ENCODE results near the gene POLE. TPM values are rescaled to one million over a fixed set of nuclear protein-coding genes. Genes with fewer than 3 reads are reported as not detected.

POLE gene
- total and polyA plus RNA-seq, 2 of the 4 experiments (the other 2 are of a cell fraction), result 17.2 to 20.7 TPM

GRCh38 chr12:132617135-132617701 is 69.9 kb downstream of the POLE start:
- Histone ChIP-seq H3K4ac (ENCODE audit: low read depth, low read length) (no peak overlapping the region), H2BK15ac (ENCODE audit: low read depth, low read length) (no peak overlapping the region), H2BK120ac (ENCODE audit: low read depth, low read length) (no peak overlapping the region), H3K4me1 (ENCODE audit: control insufficient read depth, insufficient read depth, low read length) (peaks cover under 1% of the 10 kb centered on the region; the same call in 1 of the 2 replicates), H4K5ac (ENCODE audit: low read depth, low read length) (no peak overlapping the region), H3K23ac (ENCODE audit: low read depth, low read length) (no peak overlapping the region), H3K14ac (replicated peaks; ENCODE audit: low read depth, low read length) (no peak overlapping the region), H3K79me1 (ENCODE audit: low read depth in 1 of 2, low read length in 2 of 2) (no peaks in the 10 kb centered on the region), H3K27ac (ENCODE audit: insufficient read depth, low read length) (no peak overlapping the region), H2BK20ac (ENCODE audit: low read depth, low read length) (no peak overlapping the region), H3K4me3 (ENCODE audit: insufficient read depth, low read depth, low read length) (no peak overlapping the region), H3K56ac (ENCODE audit: extremely low read depth, insufficient read depth, low read length) (no peak overlapping the region), H3K18ac (ENCODE audit: low read depth, low read length) (no peak overlapping the region), H4K20me1 (ENCODE audit: insufficient read depth, low read length) (no peaks in the 10 kb centered on the region), H2BK5ac (ENCODE audit: low read depth, low read length, poor library complexity, severe bottlenecking) (no peak overlapping the region), H3K27me3 (ENCODE audit: control insufficient read depth, insufficient read depth, low read length) (peaks cover 42% of the 10 kb centered on the region), H3K9me1 (ENCODE audit: insufficient read depth, low read length) (peaks cover under 1% of the 10 kb centered on the region; the same call in 1 of the 2 replicates), H3K9ac (ENCODE audit: low read depth, low read length) (no peak overlapping the region), H3K36me3 (ENCODE audit: control insufficient read depth, insufficient read depth, low read length) (no peaks in the 10 kb centered on the region), H3K4me2 (ENCODE audit: low read depth, low read length) (no peak overlapping the region), H2AFZ (replicated peaks; ENCODE audit: low read length, poor library complexity) (no peak overlapping the region), H4K91ac (ENCODE audit: insufficient read depth, low read depth, low read length) (no peak overlapping the region), H2AK9ac (replicated peaks; ENCODE audit: low read depth, low read length, poor library complexity) (no peak overlapping the region), H4K8ac (ENCODE audit: low read depth in 2 of 2, low read length in 2 of 2) (no peak overlapping the region), H3K9me3 (ENCODE audit: control insufficient read depth, insufficient read depth, low read length) (peaks cover 20% of the 10 kb centered on the region), H2AK5ac (ENCODE audit: low read depth, low read length) (no peak overlapping the region)
- intact Hi-C loops (cut with micrococcal nuclease) (loop anchor here (5.0 kb wide), 1 partner anchor 465 kb away; no protein-coding TSS in a partner anchor), in situ Hi-C loops (cut with MboI; ENCODE audit: low sequenced_read_pairs) (loop anchor here (5.0 kb wide), 1 partner anchor 200 kb away; no protein-coding TSS in a partner anchor), dilution Hi-C loops (cut with HindIII; ENCODE audit: low sequenced_read_pairs, unreplicated experiment) (no loop called here)
- ATAC-seq (ENCODE audit: low read depth) (no peak), DNase-seq (no peak)
- ChIA-PET CTCF (interaction anchor here (1.3 to 1.5 kb wide), 2 partner anchors 22 to 464 kb away, joined by 4 to 5 read pairs; no protein-coding TSS in a partner anchor), POLR2A (ENCODE audit: unreplicated experiment) (no interaction called here)
- 83% methylated on average over 2 of the region's 4 CpGs; no CpG with 5 or more reads in 1 of the 2 experiments for WGBS, 2 experiments (ENCODE audit: extremely low coverage in 2 of 2, insufficient read length in 1 of 2)
- BruUV-seq (replicated peaks), result no TSS peak
- no peak for TF ChIP-seq ELK1 (IDR thresholded peaks at IDR 0.05; ENCODE audit: borderline replicate concordance, low read depth, low read length)
- no peak for TF ChIP-seq MXI1 (IDR thresholded peaks at IDR 0.05; ENCODE audit: borderline replicate concordance, low read depth, low read length)
- no peak for TF ChIP-seq MAZ (IDR thresholded peaks at IDR 0.05; ENCODE audit: borderline replicate concordance, low read depth, low read length)
- TF ChIP-seq RCOR1 (IDR thresholded peaks at IDR 0.05; ENCODE audit: insufficient replicate concordance, low read length), result no peak
- TF ChIP-seq SMC3 (IDR thresholded peaks at IDR 0.05; ENCODE audit: low read depth, low read length), result no peak
- TF ChIP-seq USF2 (IDR thresholded peaks at IDR 0.05; ENCODE audit: low read depth, low read length), result no peak
- no peak for TF ChIP-seq CTCF (conservative IDR thresholded peaks at IDR 0.05; ENCODE audit: low read depth, low read length)

Data from IMR-90 (cell line).